Colonic mucosa (tissue), 4 donors: Measurements from ENCODE around the gene SSR3. TPM values are rescaled to one million over a fixed set of nuclear protein-coding genes. Genes with fewer than 3 reads are reported as not detected.

ENCODE experiments used
- DNase-seq: peaks from one replicate; pipeline ENCODE4 v3.0.0-alpha.2; 2020
- H3K27ac ChIP-seq: fragments of 200-600 bp; one replicate; pipeline ENCODE4 v1.8.0; 2021
- H3K27me3 ChIP-seq: fragments of 200-600 bp; one replicate; pipeline ENCODE4 v1.8.0; 2021
- H3K36me3 ChIP-seq: fragments of 200-600 bp; one replicate; pipeline ENCODE4 v1.8.0; 2021
- H3K4me1 ChIP-seq: fragments of 200-600 bp; one replicate; pipeline ENCODE4 v1.8.0; 2021; ENCODE audit warnings: mild to moderate bottlenecking
- H3K4me3 ChIP-seq: fragments of 200-600 bp; one replicate; pipeline ENCODE4 v1.8.0; 2021
- H3K9ac ChIP-seq, 2 donors: one replicate each; pipeline ENCODE4 v1.7.0; 2013; ENCODE audit warnings: control low read depth in 2 of 2, low read depth in 2 of 2, low read length in 2 of 2
- H3K9me3 ChIP-seq: fragments of 200-600 bp; one replicate; pipeline ENCODE4 v1.8.0; 2021
- intact Hi-C: fragments of 100-400 bp; cut with DNase I; formaldehyde crosslinking; loops from one replicate; pipeline ENCODE4 v1.14.1; 2022
- total RNA-seq, 2 donors: library from RNA; stranded (reverse); fragmentation: NEBNext Ultra II Directional in 1 of 2; extraction: Animal tissue kit (Norgen Biotek cat#: 25700) in 1 of 2; gene quantifications; one replicate each; pipeline ENCODE4 v1.2.1, GENCODE V29; 2021
- TF ChIP-seq, protein P1 (sequence below): fragments of 200-600 bp; IDR thresholded peaks from one replicate; pipeline ENCODE4 v1.8.0; 2022; ENCODE audit warnings: antibody characterized with exemption, mild to moderate bottlenecking
- donor health status: healthy.
- donor health status: DM: no; HTN: no; CAD: no.
- donor health status: DM: no; HTN: no; CAD: no.

SSR3 gene
- total RNA-seq, 2 donors from 2014 or later: 134 to 171 TPM

DNA sequence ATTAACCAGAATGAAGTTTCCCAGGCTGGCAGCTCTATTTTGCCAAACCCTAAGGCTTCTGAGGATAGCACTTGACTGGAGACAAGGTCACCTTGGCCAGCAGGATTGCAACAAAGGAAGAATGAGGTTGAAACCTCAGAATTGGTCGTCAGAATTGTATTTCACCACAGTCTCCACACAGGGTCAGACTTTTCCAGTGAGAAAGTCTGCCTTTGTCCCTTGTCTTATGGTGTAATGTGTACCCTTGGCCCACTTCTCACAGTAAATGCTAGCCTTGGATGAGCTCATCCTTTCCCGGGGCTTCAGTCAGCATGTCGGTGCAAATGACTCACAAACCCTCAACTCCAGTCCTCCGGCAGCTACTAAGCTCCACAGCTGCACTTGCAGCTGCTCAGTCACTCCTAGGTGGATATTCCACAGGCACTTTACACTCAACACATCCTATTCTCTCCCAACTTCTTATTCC is 19.7 kb downstream of the SSR3 start:
- Histone ChIP-seq H3K27me3 (no peaks in the 10 kb centered on the region), H3K4me3 (no peak overlapping the region), H3K9me3 (no peaks in the 10 kb centered on the region), H3K27ac (peak overlapping the region; percentile 5), H3K36me3 (no peaks in the 10 kb centered on the region), H3K4me1 (no peaks in the 10 kb centered on the region), H3K9ac (no peak overlapping the region)
- TF ChIP-seq, protein P1, sequence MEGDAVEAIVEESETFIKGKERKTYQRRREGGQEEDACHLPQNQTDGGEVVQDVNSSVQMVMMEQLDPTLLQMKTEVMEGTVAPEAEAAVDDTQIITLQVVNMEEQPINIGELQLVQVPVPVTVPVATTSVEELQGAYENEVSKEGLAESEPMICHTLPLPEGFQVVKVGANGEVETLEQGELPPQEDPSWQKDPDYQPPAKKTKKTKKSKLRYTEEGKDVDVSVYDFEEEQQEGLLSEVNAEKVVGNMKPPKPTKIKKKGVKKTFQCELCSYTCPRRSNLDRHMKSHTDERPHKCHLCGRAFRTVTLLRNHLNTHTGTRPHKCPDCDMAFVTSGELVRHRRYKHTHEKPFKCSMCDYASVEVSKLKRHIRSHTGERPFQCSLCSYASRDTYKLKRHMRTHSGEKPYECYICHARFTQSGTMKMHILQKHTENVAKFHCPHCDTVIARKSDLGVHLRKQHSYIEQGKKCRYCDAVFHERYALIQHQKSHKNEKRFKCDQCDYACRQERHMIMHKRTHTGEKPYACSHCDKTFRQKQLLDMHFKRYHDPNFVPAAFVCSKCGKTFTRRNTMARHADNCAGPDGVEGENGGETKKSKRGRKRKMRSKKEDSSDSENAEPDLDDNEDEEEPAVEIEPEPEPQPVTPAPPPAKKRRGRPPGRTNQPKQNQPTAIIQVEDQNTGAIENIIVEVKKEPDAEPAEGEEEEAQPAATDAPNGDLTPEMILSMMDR: no peak
- intact Hi-C loops: loop anchor here (10.0 kb wide), 1 partner anchor 390 kb away; no protein-coding TSS in a partner anchor
- peak; percentile 23 for DNase-seq

DNA sequence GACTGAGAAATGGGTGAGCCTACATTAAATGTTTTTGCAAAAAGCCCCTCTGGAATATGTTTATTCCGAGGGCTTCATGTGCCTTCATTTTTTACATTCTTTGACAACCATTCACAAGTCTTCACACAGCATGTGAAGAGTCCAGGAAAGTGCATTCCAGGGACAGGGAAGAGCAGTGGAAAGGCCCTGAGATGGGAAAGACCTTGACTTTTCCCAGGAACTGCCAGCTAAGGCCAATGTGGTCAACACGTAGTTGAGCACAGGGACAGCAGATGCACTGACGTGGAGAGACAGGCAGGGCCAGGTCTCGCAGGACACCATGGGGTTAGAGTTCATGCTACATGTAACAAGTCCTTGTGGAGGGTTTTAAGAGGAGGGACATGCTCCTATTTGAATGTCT is 21.7 kb downstream of the SSR3 start:
- Histone ChIP-seq H3K27ac (no peak overlapping the region), H3K9ac (no peak overlapping the region), H3K4me3 (no peak overlapping the region), H3K27me3 (no peaks in the 10 kb centered on the region), H3K36me3 (no peaks in the 10 kb centered on the region), H3K9me3 (no peaks in the 10 kb centered on the region), H3K4me1 (no peaks in the 10 kb centered on the region)
- TF ChIP-seq, protein P1: no peak
- no peak for DNase-seq
- intact Hi-C loops: loop anchor here (10.0 kb wide), 1 partner anchor 388 kb away; no protein-coding TSS in a partner anchor

DNA sequence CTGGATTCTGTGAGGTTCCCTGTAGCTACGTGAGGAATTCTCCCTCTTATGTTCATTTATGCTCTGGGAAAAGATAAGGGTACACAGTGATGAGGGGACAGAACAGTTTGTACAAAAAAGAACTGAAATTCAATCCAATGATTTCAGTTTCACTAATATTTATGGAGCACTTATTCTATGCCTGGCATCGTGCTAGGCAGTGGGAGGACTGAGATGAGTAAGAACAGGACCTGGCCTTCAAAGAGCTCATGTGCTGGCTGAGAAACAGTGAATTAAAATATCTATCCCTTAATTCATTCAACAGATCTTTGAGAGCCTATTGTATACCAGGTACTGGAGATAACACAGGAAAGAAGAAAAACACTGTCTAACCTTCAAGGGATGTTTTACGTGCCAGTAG is 22.2 kb downstream of the SSR3 start:
- no peak for DNase-seq
- Histone ChIP-seq H3K9ac (no peak overlapping the region), H3K9me3 (no peaks in the 10 kb centered on the region), H3K4me3 (no peak overlapping the region), H3K27me3 (no peaks in the 10 kb centered on the region), H3K4me1 (no peaks in the 10 kb centered on the region), H3K27ac (no peak overlapping the region), H3K36me3 (no peaks in the 10 kb centered on the region)
- TF ChIP-seq, protein P1: no peak
- intact Hi-C loops: loop anchor here (10.0 kb wide), 1 partner anchor 388 kb away; no protein-coding TSS in a partner anchor

DNA sequence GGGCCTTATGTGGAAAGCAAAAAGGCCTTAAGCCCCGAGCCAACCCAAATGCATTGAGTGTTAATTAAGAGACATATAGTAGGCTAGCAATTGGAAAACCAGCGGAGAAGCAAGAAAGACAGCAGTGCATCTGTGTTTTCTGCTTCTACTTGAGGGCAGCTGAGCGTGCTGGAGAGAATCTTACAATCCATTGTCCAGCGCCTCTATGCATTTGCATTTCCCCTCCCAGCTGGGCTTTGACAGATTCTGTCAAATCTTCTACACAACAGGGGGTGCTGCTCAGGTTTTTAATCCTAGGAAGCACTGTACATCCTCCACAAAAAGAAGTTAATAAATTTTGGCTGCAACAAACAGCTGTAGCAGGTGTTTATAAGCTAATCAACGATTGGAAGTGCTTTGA is 23.9 kb downstream of the SSR3 start:
- no peaks in the 10 kb centered on the region for H3K27me3 ChIP-seq
- no peaks in the 10 kb centered on the region for H3K36me3 ChIP-seq
- H3K4me3 ChIP-seq: no peak overlapping the region
- H3K4me1 ChIP-seq: no peaks in the 10 kb centered on the region
- no peak overlapping the region for H3K9ac ChIP-seq
- H3K9me3 ChIP-seq: no peaks in the 10 kb centered on the region
- TF ChIP-seq, protein P1: no peak
- no peak overlapping the region for H3K27ac ChIP-seq
- no peak for DNase-seq
- intact Hi-C loops: loop anchor here (10.0 kb wide), 1 partner anchor 386 kb away; no protein-coding TSS in a partner anchor

DNA sequence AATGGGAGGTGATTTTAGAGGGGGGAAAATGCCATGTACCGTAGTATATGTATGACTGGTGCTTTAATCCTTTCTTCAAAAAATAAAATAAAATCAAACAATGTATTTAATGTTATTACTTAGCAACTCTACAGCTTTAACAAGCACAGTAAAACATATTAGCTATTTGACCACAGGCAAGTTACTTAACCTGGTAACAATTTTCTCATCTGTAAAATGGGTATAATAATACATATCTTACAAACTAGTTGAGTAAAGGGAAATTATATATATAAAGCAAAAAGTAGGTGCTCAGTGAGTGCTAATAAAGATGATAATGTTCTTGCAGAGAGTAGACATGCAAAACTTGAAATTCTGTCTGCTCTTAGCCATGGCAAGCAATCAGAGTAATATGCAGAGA is 27.9 kb downstream of the SSR3 start:
- Histone ChIP-seq H3K4me1 (no peaks in the 10 kb centered on the region), H3K4me3 (no peak overlapping the region), H3K27me3 (no peaks in the 10 kb centered on the region), H3K27ac (no peak overlapping the region), H3K9ac (no peak overlapping the region), H3K9me3 (no peaks in the 10 kb centered on the region), H3K36me3 (no peaks in the 10 kb centered on the region)
- intact Hi-C loops: no loop called here
- no peak for DNase-seq
- TF ChIP-seq, protein P1: no peak
